ENCODE data around the gene C10orf95.

Gene C10orf95

DNA sequence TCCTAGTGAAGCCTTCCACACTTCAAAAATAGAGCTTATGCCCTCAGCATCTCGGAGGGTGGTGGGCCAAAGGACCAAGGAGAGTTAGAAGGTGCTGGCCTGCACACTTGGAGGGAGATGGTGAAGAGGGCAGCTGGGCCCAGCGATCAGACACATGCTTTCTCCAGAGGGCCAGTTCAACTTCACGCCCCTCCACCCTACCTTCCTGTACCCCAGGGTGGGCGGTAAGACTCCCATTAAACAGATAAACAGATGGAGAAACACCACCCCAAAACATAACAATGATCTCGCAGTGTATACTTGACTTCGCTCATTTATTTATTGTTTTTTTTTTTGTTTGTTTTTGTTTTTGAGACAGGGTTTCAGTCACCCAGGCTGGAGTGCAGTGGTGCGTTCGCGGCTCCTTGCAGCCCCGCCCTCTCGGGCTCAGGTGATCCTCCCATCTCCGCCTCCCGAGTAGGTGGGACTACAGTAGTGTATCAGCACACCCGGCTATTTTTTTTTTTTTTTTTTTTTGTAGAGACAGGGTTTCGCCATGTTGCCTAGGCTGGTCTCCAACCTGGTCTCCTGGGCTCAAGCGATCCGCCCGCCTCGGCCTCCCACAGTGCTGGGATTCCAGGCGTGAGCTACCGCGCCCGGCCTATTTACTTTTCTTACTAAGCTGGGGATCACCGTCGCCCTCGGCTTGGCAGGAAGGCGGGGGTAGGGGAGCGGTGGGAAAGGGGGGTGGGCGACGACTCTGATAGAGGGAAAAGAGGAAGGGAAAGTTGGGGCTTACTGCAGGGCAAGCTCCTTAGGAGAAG, 1.8 kb downstream of the C10orf95 start (continued):
- TF ChIP-seq, protein P1, sequence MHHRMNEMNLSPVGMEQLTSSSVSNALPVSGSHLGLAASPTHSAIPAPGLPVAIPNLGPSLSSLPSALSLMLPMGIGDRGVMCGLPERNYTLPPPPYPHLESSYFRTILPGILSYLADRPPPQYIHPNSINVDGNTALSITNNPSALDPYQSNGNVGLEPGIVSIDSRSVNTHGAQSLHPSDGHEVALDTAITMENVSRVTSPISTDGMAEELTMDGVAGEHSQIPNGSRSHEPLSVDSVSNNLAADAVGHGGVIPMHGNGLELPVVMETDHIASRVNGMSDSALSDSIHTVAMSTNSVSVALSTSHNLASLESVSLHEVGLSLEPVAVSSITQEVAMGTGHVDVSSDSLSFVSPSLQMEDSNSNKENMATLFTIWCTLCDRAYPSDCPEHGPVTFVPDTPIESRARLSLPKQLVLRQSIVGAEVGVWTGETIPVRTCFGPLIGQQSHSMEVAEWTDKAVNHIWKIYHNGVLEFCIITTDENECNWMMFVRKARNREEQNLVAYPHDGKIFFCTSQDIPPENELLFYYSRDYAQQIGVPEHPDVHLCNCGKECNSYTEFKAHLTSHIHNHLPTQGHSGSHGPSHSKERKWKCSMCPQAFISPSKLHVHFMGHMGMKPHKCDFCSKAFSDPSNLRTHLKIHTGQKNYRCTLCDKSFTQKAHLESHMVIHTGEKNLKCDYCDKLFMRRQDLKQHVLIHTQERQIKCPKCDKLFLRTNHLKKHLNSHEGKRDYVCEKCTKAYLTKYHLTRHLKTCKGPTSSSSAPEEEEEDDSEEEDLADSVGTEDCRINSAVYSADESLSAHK (tag by site-specific recombination; IDR thresholded peaks at IDR 0.05) = no peak
- TF ChIP-seq, protein P2, sequence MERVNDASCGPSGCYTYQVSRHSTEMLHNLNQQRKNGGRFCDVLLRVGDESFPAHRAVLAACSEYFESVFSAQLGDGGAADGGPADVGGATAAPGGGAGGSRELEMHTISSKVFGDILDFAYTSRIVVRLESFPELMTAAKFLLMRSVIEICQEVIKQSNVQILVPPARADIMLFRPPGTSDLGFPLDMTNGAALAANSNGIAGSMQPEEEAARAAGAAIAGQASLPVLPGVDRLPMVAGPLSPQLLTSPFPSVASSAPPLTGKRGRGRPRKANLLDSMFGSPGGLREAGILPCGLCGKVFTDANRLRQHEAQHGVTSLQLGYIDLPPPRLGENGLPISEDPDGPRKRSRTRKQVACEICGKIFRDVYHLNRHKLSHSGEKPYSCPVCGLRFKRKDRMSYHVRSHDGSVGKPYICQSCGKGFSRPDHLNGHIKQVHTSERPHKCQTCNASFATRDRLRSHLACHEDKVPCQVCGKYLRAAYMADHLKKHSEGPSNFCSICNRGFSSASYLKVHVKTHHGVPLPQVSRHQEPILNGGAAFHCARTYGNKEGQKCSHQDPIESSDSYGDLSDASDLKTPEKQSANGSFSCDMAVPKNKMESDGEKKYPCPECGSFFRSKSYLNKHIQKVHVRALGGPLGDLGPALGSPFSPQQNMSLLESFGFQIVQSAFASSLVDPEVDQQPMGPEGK (tag by site-specific recombination; IDR thresholded peaks at IDR 0.05) = 0 out of 2 replicates have a peak, but pooled peaks have one; percentile 43
- TF ChIP-seq MYNN (tag by site-specific recombination; IDR thresholded peaks at IDR 0.05; ENCODE audit: borderline replicate concordance) (no peak), FEZF1 (tag by site-specific recombination; IDR thresholded peaks at IDR 0.05) (no peak), ZSCAN23 (tag by site-specific recombination; IDR thresholded peaks at IDR 0.05) (no peak), ZNF404 (tag by site-specific recombination; IDR thresholded peaks at IDR 0.05) (no peak)

DNA sequence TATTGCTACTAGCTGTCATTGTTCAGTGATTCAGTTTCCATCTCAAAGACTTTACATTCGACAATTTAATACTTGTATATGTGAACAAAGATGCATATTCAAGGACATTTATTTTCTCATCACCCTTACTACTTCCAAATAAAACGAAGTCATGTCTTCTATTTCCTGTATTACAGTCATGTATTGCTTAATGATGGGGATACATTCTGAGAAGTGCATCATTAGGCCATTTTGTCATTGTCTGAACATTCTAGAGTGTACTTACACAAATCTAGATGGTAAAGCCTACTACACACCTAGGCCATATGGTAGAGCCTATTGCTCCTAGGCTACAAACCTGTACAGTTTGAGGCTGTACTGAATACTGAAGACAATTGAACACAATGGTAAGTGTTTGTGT, 6.5 kb downstream of the C10orf95 start:
- no peaks in the 10 kb centered on the region for H3K36me3 ChIP-seq (ENCODE audit: control insufficient read depth in 2 of 2, insufficient read depth in 1 of 2, low read length in 2 of 2)
- TF ChIP-seq ZNF211 (tag by site-specific recombination; IDR thresholded peaks at IDR 0.05; ENCODE audit: low read depth) = no peak
- TF ChIP-seq, protein P3, sequence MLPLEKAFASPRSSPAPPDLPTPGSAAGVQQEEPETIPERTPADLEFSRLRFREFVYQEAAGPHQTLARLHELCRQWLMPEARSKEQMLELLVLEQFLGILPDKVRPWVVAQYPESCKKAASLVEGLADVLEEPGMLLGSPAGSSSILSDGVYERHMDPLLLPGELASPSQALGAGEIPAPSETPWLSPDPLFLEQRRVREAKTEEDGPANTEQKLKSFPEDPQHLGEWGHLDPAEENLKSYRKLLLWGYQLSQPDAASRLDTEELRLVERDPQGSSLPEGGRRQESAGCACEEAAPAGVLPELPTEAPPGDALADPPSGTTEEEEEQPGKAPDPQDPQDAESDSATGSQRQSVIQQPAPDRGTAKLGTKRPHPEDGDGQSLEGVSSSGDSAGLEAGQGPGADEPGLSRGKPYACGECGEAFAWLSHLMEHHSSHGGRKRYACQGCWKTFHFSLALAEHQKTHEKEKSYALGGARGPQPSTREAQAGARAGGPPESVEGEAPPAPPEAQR (tag by site-specific recombination; IDR thresholded peaks at IDR 0.05) = no peak
- TF ChIP-seq WT1 (tag by site-specific recombination; IDR thresholded peaks at IDR 0.05) = no peak
- TF ChIP-seq, protein P4, sequence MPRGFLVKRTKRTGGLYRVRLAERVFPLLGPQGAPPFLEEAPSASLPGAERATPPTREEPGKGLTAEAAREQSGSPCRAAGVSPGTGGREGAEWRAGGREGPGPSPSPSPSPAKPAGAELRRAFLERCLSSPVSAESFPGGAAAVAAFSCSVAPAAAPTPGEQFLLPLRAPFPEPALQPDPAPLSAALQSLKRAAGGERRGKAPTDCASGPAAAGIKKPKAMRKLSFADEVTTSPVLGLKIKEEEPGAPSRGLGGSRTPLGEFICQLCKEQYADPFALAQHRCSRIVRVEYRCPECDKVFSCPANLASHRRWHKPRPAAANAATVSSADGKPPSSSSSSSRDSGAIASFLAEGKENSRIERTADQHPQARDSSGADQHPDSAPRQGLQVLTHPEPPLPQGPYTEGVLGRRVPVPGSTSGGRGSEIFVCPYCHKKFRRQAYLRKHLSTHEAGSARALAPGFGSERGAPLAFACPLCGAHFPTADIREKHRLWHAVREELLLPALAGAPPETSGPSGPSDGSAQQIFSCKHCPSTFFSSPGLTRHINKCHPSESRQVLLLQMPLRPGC (tag by site-specific recombination; IDR thresholded peaks at IDR 0.05) = no peak
- no peak for TF ChIP-seq ZNF501 (tag by site-specific recombination; IDR thresholded peaks at IDR 0.05)
- TF ChIP-seq ZBTB20 (tag by site-specific recombination; IDR thresholded peaks at IDR 0.05) = no peak
- TF ChIP-seq SCRT2 (tag by site-specific recombination; IDR thresholded peaks at IDR 0.05) = no peak
- TF ChIP-seq, protein P5, sequence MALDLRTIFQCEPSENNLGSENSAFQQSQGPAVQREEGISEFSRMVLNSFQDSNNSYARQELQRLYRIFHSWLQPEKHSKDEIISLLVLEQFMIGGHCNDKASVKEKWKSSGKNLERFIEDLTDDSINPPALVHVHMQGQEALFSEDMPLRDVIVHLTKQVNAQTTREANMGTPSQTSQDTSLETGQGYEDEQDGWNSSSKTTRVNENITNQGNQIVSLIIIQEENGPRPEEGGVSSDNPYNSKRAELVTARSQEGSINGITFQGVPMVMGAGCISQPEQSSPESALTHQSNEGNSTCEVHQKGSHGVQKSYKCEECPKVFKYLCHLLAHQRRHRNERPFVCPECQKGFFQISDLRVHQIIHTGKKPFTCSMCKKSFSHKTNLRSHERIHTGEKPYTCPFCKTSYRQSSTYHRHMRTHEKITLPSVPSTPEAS (tag by site-specific recombination; IDR thresholded peaks at IDR 0.05) = no peak
- H3K9me3 ChIP-seq (ENCODE audit: control insufficient read depth, insufficient read depth, low read depth, low read length) = no peaks in the 10 kb centered on the region
- CTCF ChIA-PET = no interaction called here
- H3K27ac ChIP-seq (ENCODE audit: extremely low read depth, low read depth, low read length) = no peak overlapping the region
- H3K4me1 ChIP-seq (ENCODE audit: control insufficient read depth, insufficient read depth, low read length) = no peaks in the 10 kb centered on the region; the same call in 1 of the 2 replicates
- no peak overlapping the region for H3K4me3 ChIP-seq (ENCODE audit: low read depth, low read length)
- POLR2A ChIA-PET = interaction anchor here (1.1 kb wide), 1 partner anchor 12 kb away, joined by 3 read pairs; the partner anchor contains the start of gene CUEDC2
